ENCODE data around the gene TEX12.

TEX12 gene

DNA sequence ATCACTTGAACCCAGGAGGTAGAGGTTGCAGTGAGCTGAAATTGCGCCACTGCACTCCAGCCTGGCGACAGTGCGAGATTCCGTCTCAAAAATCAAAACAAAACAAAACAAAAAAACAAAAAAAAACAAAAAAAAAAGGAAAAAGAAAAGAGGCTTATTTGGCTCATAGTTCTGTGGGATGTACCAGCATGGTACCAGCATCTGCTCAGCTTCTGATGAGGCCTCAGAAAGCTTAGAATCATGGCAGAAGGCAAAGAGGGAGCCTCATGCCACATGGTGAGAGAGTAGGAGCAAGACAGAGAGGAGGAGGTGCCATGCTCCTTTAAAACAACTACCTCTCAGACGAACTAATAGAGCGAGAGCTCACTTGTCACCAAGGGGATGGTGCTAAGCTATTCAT lies 48.4 kb downstream of the TEX12 start:
- no peak for DNase-seq

DNA sequence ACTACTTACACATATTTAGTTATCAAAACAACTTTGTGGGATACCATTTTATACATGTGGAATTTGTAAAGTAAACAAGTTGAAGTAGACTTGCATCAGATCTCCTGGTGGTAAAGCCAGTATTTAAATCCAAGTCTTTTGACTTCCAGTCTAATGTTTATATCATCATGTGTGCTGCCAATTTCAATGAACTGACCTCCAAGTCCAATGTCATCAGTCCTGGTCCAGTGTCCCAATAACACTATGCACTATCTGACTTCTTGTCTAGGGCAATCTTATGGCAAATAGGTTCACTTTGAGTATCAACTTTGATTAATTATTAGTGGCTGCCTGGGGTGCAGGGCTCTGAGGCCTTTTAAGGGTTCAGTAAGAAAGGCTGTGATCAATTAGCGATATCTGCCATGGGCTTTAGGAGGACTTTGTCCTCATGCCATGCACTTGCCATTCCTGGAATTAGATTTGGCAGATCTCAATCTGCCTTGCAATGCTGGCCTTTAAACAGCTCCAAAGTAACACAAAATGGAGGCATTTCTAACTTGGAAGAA lies 49.5 kb downstream of the TEX12 start:
- peak; percentile 47 for DNase-seq

DNA sequence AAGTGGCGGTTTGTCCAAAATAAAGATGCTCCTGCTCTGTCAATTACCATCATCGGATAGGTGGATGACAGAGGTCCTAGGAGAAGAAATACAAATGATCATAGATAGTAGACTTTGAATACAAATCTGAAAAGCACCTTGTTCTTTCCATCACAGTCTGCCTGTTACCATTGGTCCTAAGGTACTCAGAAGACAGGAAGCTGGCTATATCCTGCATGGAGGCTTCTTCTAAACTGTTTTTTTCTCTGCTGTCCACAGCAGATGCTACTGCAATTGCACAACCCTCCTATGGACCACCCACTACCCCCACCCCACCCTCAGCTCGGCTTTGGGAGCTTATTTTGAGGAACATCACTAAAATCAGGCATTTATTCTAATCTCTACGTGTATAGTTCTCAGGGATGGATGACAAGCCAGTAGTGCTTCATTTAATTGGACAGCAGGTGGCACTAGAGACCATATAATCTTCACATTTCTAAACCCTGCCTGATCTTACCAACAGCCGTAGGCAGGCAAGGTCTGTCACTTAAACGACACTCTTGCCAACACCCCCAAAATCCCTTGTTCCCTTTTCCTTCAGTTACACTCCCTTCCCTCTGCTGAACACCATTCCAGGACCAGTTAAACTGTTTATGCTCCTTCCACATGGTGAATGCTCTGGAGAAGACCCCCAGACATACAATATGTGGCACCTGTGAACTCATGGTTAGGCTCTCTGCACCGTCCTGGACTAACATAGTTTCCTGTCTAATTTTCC lies 52.5 kb downstream of the TEX12 start:
- peak; percentile 76 for DNase-seq

DNA sequence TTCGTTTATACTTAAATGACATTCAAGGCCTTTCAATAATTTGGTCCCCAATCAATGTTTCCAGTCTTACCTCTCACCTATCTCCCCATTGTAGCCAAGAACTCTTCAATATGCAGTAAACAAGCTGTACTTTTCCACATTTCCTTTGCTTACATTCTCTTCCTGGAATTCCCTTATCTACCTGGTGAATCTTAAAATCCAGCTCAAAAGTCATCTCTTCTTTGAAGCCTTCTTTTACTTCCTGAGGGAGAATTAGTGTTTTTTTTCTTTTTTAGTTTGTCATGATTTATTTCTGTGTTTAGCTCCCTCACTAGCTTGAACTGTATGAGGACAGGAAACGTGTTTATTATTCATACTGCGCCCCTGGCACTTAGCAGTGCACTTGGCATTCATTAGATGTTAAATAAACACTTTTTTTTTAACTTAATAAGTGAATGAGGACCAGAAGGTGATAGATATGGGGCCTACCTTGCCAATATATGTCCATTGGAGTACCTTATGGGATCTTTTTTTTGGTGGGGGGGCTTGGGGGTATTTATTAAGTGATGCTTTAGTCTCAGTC lies 54.2 kb downstream of the TEX12 start:
- DNase-seq, result peak; percentile 20

All from EL (cell line).